Fibroblast of skin of right quadriceps (primary cell): ENCODE data around the gene GRB2.
"Not testable (repeated sequence)": the region's sequence is repeated elsewhere in the genome, so short reads cannot be mapped to it uniquely, and the experiment has no call there.

Experiments used
- DNase-seq: peaks from one replicate; pipeline ENCODE4 v3.0.0-alpha.2; 2013

GRB2 gene

DNA sequence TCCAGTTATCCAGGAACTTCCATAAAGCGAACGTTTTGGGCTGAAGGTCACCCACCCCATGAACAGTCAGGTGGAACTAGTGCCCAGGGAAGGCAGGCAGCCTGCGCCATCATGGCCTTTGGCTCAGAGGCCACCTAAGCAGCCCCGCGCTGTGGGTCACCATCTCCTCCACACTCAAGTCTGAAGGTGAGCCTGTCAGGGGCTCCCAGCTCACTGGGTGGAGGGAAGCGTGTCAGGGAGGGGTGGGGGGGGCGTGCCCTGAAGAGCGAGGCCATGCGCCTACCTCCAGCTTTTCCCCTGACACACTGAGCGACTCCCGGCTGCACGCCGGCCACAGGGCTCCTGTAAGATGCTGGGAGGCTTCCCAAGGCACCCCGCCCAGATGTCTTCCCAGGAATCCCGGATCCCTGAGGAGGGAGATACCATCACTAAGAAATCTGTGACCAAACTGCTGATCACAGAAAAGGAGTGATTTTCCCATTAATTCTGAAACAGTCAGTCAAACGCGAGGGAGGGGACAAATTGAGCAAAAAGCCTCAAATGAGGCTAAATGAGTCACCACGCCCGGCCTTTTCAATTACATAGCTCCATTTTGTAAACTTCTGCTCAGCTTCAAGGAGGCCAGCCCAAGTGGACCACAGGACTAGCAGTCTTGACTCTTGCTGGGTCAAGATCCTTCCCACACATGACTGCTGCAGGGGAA, 89.8 kb downstream of the GRB2 start:
- no peak for DNase-seq

DNA sequence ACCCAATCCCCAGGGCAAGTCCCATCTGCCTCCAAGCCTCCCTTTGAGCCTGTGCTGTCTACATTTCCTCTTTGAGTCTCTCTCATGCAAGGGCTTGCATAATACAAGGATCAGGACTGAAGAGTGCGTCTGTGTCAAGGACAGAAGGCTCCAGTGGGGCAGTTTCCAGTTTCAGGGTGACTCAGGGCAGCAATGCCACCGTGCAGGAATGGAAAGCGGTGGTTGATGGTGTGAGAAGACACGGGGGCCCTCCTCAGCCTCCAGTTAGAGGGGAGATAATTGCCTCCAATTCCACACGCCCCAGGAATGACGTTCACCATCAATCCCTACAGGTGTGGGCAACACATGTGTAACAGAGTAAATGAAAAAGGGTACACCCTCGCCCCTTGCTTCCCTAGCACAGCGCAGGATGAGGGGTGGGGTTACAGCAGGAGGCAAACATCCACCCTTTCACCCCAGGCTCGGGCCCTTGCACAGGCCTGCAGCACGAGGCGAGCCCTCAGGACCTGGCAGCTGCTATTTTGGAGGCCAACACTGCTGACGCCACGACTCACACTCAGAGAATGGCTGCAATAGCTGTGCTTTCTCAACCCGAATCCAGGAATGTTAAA, 91.4 kb downstream of the GRB2 start:
- peak; percentile 10 for DNase-seq

DNA sequence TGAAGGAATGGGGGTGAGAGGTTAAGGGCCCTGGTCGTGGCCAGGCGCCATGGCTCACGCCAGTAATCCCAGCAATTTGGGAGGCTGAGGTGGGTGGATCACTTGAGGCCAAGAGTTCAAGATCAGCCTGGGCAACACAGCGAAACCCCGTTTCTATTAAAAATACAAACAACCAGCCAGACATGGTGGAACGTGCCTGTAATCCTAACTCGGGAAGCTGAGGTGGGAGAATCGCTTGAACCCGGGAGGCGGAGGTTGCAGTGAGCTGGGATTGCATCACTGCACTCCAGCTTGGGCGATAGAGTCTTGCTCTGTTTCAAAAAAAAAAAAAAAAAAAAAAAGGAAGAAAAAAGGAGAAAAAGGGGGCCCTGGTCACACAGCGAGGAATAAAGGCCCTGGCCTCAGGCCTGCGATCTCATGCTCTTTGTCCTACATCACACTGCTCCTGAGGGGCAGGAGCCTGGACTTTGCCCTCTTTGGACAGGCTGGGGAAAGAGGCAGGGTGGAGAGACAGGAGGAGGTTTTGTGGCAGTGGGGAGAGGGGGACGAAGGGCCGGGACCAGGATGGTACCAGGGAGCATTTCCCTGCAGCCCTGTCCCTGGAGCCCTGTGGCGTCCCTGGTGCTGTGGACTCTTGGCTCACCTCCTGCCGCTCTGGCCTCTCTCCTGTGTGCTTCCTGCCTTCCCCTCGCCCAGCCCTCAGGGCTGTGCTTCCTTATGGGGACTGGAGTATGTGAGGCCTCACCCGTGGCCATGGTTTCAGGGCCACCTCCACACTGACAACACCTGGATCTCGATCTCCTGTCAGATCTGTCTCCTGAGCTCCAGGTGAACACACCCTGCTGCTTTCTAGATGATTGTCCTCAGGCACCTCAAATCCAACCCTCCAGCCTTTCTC, 96.5 kb downstream of the GRB2 start:
- DNase-seq, result no peak

DNA sequence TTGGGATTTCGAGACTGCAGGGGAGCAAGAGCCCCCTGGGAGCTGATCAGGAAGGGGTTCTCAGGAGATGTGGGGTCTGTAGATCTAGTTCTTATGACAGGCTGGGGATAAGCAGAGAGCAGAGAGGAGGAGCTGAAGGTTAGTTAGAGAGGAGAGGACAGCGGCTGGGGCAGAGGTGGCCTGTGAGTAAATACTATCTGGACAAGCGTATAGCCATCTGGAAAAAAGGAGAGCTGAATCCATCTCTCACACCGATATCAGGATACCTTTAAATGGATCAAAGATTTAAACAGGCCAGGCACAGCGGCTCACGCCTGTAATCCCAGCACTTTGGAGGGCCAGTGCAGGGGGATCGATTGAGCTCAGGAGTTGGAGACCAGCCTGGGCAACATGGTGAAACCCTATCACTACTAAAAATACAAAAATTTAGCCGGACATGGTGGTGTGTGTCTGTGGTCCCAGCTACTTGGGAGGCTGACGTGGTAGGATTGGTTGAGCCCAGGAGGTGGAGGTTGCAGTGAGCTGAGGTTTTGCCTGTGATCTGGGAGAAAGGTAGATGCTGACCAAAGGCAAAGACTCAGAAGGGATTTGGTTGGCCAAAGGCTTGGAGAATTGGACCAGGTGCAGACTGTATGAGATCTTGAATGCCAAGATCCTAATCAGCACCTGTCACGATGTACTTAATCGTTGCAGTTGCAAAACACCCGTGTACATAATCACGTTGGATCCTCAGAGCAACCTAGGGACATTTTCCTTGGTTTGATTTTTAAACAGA, 97.3 kb downstream of the GRB2 start:
- no peak for DNase-seq

DNA sequence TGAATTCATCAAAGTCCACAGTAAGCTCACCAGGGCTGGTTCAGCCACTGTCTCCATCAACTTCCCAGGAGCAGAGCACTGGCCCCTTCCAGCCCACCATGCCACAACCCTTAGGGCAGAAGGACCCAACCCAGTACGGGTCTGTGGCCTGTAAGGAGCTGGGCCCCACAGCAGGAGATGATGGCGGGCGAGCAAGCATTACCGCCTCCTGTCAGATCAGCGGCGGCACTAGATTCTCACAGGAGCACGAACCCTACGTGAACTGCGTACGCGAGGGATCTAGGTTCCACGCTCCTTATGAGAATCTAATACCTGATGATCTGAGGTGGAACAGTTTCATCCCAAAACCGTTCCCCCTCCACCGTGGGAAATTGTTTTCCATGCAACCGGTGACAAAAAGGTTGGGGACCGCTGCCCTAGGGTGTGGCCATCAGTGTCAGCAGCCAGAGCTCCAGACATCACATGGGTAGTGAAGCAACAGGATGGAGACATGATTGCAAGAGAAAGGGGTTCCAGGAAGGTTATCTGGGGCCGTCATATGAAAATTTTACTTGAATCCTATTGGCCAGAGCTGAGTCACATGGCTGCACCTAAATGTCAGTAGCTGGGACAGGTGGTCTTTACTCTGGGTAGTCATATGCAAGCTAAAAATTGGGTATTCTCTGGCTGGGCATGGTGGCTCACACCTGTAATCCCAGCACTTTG, 103.8 kb downstream of the GRB2 start:
- no peak for DNase-seq

DNA sequence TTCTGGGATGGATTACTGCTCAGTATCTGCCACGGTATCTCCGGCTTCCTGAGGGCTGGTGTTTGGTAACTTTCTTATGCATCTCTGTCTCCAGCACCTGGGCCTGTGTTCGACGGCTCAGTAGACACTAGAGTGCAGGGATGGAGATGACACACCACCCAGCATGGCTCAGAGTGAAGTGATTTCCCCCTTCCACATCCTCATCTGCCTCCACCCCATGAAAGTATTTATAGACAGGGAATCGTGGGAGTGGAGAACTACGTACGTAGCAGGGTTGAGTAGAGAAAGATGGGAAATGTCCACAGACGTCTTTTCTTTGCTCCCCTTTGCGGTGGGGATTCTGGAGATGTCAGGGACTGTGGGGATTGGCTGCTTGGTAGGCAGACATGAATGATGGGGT, 104.4 kb downstream of the GRB2 start:
- no peak for DNase-seq

DNA sequence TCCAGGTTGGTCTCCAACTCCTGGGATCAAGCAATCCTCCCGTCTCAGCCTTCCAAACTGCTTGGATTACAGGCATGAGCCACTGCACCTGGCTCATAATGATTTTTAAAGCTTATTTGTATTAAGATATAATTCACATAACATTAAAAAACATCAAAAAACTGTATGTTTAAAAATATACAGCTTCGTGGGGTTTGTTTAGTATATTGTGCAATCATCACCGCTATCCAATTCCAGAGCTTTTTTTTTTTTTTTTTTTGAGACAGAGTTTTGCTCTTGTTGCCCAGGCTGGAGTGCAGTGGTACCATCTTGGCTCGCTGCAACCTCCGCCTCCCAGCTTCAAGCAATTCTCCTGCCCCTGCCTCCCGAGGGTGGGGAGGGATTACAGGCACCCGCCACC, 105.2 kb downstream of the GRB2 start:
- no peak for DNase-seq

DNA sequence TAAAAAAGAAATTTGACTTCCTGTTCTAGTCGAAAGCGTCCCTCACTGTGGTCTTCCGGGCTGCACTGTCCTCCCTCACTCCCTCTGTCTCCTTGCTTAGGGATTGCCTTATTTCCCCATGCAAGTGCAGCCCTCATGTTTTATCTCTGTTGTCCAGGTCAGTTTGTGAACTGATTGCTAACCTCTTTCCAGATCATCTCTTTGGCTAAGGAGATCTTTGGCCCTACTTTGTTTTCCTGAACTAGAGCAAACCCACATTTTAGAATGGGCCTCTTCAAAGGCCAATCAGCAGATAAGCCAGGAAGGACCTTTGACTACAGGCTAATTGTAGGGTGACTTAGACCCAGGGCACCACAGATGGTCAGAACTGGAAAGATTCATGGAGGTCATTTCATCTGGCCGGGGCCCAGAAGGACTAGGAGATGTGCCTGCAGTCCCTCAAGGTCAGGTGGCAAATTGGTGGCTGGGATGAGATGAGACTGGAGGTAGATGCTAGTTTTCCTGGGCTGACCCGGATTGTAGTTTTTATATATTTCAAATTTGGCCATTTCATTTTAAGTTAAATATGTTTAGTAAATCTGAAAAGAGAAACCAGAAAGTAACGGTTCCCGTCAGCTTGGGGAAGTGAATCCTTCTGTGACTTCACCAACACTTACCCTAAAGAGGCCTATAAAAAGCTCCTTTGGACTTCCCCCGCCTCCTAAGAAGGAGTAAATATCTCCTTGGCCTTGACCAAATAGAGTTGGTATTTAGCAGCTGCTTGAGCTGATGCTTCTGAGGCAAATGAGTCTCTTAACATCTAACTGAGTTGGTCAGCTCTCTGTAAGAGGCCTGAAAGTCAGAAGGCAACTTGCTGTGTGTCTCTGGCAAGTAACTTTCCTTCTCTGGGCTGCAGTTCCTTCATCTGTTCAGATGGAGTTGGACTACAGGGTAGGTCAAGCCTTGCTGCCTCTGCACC, 110.0 kb downstream of the GRB2 start:
- DNase-seq, result no peak

DNA sequence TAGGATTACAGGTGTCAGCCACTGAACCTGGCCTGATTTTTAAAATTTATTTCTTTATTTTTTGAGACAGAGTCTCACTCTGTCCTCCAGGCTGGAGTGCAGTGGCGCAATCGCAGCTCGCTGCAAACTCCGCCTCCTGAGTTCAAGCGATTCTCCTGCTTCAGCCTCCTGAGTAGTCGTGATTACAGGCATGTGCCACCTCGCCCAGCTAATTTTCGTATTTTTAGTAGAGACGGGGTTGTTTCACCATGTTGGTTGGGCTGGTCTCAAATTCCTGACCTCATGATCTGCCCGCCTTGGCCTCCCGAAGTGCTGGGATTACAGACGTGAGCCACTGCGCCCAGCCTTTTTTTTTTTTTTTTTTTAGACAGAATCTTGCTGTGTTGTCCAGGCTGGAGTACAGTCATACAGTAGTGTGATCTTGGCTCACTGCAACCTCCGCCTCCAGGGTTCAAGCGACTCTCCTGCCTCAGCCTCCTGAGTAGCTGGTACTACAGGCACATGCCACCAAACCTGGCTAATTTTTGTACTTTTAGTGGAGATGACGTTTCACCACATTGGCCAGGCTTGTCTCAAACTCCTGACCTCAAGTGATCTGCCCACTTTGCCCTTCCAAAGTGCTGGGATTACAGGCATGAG, 112.5 kb downstream of the GRB2 start:
- not testable (repeated sequence) for DNase-seq

DNA sequence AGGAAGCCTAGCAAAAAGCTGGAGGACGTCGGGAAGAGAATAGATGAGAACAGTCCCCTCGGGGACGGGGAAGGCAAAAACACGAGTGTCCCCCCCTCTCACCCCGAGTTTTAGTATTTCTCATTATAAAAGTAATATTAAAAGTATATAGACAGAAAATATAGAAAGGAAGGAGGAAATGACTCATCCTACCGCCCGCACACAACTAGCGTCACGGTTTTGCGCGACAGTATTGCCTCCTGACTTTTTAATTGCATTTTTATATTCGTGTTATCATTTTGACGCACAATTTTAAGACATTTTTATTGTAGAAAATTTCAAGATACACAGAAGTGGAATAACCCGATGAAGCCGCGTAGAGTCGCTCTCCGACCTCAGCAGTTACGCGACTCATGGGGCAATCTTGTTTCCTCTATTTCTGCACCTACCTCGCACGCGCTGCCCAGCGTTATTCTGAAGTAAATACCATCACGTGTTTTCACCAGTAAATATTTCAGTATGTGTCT, 115.6 kb downstream of the GRB2 start:
- peak; percentile 48 for DNase-seq

DNA sequence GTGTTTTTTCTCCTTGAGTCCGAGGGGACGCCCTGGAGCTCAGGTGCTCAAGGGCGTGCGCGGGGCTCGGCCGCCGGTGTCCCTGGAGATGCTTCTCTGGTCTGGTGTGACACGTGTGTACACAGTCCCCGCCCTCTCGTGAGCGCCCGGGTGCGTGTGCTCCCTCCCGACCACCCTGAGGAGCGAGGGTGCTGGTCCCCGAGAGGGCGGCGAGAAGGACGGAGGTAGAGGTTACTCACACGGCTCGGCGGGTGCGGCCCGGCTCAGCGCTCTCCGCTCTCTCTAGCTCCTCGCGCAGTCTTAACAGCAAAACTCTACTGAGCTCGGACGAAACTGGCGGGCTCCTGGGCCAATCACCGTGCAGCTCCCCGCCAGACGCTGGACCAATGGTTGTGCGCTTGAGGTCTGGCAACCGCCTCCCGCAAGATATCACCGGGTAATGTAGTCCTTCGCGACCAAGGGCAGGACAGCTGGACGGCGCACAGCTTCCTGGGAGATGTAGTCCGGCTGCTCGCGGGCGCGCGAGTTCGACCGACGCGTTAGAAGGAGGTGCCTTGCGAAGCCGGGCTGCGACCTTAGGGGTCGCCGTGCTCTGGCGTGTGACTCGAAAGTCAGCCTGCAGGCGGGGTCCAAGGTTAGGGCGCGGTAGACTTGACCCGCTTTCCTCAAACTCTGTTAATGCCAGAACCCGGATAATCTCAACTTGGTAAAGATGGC, 116.2 kb downstream of the GRB2 start, which contains the start of gene SLC25A19:
Gene SLC25A19 (minus strand): TSS at position 319 of the 717 bp plus-strand sequence. CDS start 2,669 bp downstream, outside the sequence.
- peak; percentile 98 for DNase-seq

DNA sequence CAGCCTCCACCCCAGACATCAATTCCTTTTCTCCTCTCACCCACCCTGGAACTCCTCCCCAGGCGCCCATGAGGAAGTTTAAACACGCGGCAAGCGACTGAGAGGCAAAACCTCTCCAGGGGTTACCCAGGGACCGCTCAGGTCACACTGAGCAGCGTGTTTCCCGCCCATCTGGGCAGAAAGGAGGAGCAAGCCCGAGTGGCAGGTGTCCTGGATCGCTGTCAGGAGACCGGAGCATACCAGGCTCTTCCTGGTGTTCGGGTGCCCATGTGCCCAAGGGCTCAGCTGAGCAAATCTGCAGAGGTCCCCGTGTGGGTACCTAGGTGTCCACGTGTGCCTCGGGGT, 116.7 kb downstream of the GRB2 start:
- no peak for DNase-seq

DNA sequence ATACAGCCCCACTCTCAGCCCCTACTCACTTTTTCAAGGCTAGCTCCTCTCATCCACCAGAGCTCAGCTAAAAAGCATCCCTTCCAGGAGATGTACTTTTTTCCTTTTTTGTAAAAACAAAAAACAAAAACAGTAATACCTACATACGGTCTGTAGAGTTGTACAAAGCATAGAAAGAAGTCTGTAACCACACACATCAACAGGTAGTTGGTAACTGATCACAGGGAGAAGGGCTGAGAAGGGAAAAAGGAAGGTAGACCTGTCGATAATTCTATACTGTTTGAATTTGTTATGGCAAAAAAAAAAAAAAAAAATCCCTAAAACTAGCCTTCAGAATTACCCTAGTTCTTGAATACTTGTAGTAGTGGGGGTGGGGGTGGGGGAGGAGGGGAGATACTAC, 117.1 kb downstream of the GRB2 start:
- DNase-seq, result no peak

DNA sequence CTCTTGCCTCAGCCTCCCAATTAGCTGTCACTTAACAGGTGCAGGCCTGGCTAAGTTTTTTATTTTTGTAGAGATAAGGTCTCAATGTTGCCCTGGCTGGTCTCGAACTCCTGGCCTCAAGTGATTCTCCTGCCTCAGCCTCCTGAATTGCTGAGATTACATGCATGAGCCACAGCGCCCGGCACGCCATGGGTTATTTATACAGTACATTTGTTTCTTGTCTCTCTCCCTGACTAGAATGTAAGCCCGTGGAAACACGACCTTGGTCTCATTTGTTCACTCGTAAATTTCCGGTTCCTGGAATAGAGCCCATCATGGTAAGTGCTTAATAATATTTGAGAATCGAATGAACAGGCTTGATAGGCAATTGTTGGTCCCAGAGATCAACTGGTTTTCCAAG, 118.3 kb downstream of the GRB2 start:
- no peak for DNase-seq

DNA sequence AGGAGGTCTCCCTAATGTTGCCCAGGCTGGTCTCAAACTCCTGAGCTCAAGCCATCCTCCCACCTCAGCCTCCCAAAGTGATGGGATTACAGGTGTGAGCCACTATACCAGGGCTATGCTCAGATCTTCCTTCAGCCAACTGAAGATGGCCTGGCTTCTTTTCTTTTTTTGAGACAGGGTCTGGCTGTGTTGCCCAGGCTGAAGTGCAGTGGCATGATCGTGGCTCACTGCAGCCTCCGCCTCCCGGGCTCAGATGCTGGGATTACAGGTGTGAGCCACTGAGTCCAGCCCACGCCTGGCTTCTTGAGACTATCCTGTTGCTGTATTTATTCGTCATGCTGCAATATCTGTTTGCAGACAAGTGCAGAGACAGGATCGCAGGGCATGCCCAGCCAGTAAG, 120.4 kb downstream of the GRB2 start:
- DNase-seq, result no peak

DNA sequence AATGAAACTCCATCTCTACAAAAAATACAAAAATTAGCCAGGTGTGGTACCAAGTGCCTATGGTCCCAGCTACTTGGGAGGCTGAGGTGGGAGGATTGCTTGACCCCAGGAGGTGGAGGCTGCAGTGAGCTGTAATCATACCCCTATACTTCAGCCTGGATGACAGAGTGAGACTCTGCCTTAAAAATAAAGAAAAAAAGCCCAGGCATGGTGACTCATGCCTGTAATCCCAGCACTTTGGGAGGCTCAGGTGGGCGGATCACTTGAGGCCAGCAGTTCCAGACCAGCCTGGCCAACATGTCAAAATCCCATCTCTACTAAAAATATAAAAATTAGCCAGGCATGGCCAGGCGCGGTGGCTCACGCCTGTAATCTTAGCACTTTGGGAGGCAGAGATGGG, 125.3 kb downstream of the GRB2 start:
- DNase-seq, result not testable (repeated sequence)

DNA sequence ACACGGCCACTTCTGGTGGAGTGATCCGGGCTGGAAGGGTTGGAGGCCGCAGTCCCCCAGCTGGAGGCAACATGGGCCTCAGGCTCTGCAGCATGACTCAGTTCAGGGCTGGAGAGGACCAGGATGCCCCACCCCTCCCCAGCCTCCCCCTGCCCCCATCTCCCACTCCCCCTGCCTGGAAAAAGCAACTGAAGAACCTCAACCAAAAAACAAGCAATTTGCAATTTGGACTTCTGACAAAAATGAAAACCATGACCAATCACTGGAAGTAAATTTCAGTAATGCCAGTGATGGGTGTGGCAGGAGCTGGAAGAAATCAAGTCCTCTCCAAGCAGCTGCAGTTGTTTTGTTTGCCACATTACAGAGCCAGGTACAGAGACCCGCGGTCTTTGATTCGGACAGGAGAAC, 127.8 kb downstream of the GRB2 start:
- peak; percentile 59 for DNase-seq

DNA sequence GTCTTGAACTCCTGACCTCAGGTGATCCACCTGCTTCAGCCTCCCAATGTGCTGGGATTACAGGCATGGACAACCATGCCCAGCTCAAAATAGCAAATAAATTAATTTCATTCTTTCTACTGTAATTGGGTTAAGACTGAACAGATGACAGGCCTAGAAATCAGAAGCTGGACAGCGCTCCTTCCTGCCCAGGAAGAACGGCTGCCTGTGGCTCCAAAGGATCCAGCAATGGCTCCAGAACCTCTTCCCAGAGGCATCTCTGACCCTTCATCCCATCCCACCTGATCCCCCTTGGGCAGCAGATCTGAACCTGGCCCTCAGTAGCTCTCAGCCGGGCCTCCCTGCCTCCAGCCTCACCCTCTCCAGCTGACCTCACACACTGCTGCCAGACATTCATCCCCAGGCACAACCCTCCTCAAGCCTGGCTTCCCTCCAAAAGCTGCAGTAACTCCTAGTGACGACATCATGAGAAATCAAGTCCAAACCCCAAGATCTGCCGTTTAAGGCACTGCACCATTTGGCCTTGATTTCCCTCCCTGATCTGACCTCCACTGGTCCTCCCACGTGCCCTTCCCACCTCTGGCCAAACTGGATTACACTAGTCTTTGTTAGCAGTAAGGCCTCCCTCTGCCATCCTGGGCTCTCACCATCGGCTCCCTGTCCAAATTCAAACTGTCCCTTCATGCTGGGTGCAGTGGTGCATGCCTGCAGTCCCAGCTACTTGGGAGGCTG, 131.3 kb downstream of the GRB2 start:
- peak; percentile 54 for DNase-seq

DNA sequence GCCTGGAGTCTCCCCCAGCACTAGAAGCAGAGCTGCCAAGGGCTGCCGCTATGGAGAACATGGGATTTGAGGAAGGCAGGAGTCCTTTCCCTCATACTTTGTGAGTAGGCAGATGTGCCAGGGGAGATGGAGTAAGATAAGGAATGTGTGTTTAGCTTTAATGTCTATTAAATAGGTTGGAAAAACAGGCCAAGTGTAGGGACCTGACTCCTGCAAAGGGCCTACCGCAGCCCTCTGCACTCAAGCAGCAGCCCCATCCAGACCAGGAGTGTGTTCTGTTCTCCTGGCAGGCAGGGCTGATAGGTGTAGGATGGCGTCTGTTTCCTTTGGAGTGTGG, 132.7 kb downstream of the GRB2 start:
- no peak for DNase-seq
